A549 treated with AZD9567 at 1 μM for 4 hours (cell line): Measurements from ENCODE around the gene LRRFIP2. TPM values are rescaled to one million over a fixed set of nuclear protein-coding genes. Genes with fewer than 3 reads are reported as not detected.

Experiments used
- total RNA-seq: library from RNA; stranded (reverse); fragments of 200-300 nt; extraction: Qiagen RNA extraction; gene quantifications from 5 replicates; pipeline ENCODE4 v1.2.3, GENCODE V29; 2022; ENCODE audit not compliant: insufficient read depth

Gene LRRFIP2
- 52.9 to 71.8 TPM (median 55.4 TPM) in 5 replicates for total RNA-seq

GRCh38 chr3:37174532-37175126 is at the start of gene LRRFIP2:
Gene LRRFIP2, minus strand, starts transcription at chr3:37174582. Its CDS starts 25,599 bp downstream, at chr3:37148983.

Other genes with a start within 250 kb of the LRRFIP2 start
- gene TRANK1, start 229.5 kb downstream of the LRRFIP2 start, total RNA-seq, result 0.80 to 1.2 TPM (median 1.0 TPM) in 5 replicates
- 4.6 to 8.5 TPM (median 6.5 TPM) in 5 replicates for gene EPM2AIP1, start 181.5 kb downstream of the LRRFIP2 start, total RNA-seq
- 31.1 to 35.7 TPM (median 31.3 TPM) in 5 replicates for gene MLH1, start 181.1 kb downstream of the LRRFIP2 start, total RNA-seq
- gene GOLGA4, start 68.7 kb upstream of the LRRFIP2 start, total RNA-seq, result 21.9 to 34.1 TPM (median 31.5 TPM) in 5 replicates